Activated CD8-positive, alpha-beta memory T cell treated with anti-CD3 and anti-CD28 coated beads, Interleukin-2, amount 50 U/mL, for 24 hours (primary cell): ENCODE results near the gene KCNN3.

Experiments used
- DNase-seq: peaks from one replicate; pipeline ENCODE4 v3.0.0-alpha.2; 2020; ENCODE audit errors: extremely low read depth

Gene KCNN3

GRCh38 chr1:154793685-154794084 lies 76.4 kb downstream of the KCNN3 start:
- no peak for DNase-seq

GRCh38 chr1:154792899-154793298 lies 77.2 kb downstream of the KCNN3 start:
- DNase-seq = no peak

- DNase-seq = peak; percentile 47
Measured at GRCh38 chr1:154791292-154792166, 78.6 kb downstream of the KCNN3 start.

GRCh38 chr1:154788886-154789285 lies 81.2 kb downstream of the KCNN3 start:
- DNase-seq = no peak

- no peak for DNase-seq
Measured at GRCh38 chr1:154788110-154788870, 81.8 kb downstream of the KCNN3 start.

GRCh38 chr1:154786804-154787570 lies 83.1 kb downstream of the KCNN3 start:
- DNase-seq = no peak

- no peak for DNase-seq
Measured at GRCh38 chr1:154784924-154785531, 85.1 kb downstream of the KCNN3 start.

- DNase-seq = no peak
Measured at GRCh38 chr1:154784416-154784815, 85.7 kb downstream of the KCNN3 start.

- no peak for DNase-seq
Measured at GRCh38 chr1:154783976-154784375, 86.1 kb downstream of the KCNN3 start.

GRCh38 chr1:154780541-154780940 lies 89.5 kb downstream of the KCNN3 start:
- DNase-seq = no peak

- no peak for DNase-seq
Measured at GRCh38 chr1:154779551-154780189, 90.4 kb downstream of the KCNN3 start.

GRCh38 chr1:154778944-154779343 lies 91.1 kb downstream of the KCNN3 start:
- no peak for DNase-seq

GRCh38 chr1:154778275-154778674 lies 91.8 kb downstream of the KCNN3 start:
- no peak for DNase-seq

GRCh38 chr1:154777781-154778180 lies 92.3 kb downstream of the KCNN3 start:
- no peak for DNase-seq

- DNase-seq = no peak
Measured at GRCh38 chr1:154777154-154777553, 92.9 kb downstream of the KCNN3 start.

- no peak for DNase-seq
Measured at GRCh38 chr1:154775621-154776605, 94.2 kb downstream of the KCNN3 start.

GRCh38 chr1:154774175-154774855 lies 95.8 kb downstream of the KCNN3 start:
- DNase-seq = no peak

GRCh38 chr1:154773551-154773950 lies 96.5 kb downstream of the KCNN3 start:
- DNase-seq = no peak
